GDM1 (cell line): ENCODE data around the gene PLA2G12A.

Experiments
- DNase-seq: peaks from one replicate; lab custom pipeline; 2025; lab: John Stamatoyannopoulos, UW

PLA2G12A gene

GRCh38 chr4:109729117-109729717 lies 653 bp downstream of the PLA2G12A start:
- no peak for DNase-seq

DNA sequence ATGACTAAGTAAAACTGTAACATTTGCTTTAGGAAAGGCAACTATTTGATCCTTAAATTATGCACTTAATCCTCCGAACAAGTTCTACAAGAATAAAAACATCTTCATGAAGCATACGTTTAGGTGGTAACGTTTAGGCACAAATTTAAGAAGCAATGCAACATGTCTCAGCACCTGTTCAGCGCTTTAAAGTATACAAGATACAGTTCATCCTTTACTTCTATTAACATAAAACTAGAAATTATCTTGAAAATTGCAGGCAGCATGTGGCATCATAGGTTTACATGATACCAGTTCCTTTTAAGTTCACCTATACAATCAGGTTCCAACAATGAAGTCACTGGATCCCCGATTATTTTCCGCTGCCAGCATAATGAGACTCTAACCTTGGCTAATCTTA lies 1.5 kb downstream of the PLA2G12A start:
- no peak for DNase-seq

- no peak for DNase-seq
These were observed 6.8 kb downstream of the PLA2G12A start for GRCh38 chr4:109723110-109723509.

DNA sequence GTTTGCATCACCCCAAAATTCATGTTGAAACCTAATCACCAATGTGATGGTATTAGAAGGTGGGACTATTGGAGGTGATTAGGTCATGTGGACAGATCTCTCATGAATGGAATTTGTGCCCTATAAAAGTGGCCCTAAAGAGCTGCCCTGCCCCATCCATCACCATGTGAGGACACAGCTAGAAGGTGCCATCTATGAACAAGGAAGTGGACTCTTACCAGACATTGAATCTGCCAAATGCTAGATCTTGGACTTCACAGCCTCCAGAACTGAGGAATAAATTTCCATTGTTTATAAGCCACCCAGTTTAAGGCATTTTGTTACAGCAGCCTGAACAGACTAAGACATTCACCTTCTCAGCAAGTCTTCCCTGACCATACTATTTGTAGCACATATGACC lies 7.5 kb downstream of the PLA2G12A start:
- DNase-seq, result no peak

DNA sequence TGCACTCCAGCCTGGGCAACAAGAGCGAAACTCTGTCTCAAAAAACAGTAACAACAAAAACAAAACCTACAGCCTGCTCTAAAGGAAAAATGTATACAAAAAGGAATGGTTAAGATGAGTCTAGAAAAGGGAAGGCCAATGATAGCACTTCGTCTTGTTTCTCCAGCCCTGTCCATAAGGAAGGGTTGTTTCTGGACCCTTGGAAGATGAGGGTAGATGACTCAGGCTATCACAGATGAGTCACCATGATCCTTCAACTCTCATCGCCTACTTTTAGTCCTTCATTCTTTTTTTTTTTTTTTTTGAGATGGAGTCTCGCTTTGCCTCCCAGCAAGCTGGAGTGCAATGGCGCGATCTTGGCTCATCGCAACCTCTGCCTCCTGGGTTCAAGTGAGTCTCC lies 8.8 kb downstream of the PLA2G12A start:
- DNase-seq, result no peak

- no peak for DNase-seq
These were observed 10.3 kb downstream of the PLA2G12A start for GRCh38 chr4:109719604-109720003.

DNA sequence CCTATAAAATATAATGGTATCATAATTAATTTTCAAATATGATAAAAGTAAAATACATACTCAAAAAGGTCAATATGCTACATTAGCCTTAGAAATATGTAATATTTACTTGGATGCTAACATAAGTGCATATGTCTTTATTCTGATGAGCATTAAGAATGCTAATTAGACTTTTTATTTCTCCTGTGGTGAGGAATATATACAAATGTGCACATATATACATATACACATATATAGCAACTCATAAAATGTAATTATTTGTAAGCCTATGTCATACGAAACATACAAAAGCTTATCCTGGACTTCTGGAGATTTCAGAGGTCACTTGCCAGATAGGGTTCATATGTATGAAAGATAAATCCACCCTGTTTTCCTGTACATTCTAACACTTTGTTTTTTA lies 11.1 kb downstream of the PLA2G12A start:
- DNase-seq, result no peak

DNA sequence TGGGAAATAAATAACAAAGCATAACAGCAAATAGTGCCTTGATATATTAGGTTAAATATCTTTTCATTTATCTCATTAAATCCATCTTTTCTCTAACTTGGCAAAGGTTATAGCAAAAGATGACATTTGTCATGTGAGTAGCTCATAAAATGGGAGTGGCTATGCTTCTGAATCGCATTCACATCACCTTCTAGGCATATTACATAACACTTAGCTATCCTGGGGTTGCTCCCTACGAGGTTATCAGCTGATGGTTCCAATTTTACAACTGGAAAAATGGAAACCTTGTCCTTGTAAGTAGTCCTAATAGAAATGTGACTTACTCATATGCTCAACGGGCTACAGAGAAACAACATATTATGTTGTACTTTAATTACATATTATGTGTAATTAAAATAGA lies 16.4 kb downstream of the PLA2G12A start:
- DNase-seq, result no peak

- DNase-seq, result no peak
These were observed 20.9 kb downstream of the PLA2G12A start for GRCh38 chr4:109708990-109709389.

- DNase-seq, result no peak
These were observed 21.4 kb downstream of the PLA2G12A start for GRCh38 chr4:109708435-109708834.

GRCh38 chr4:109703664-109704361 lies 26.1 kb downstream of the PLA2G12A start:
- no peak for DNase-seq

- peak; percentile 79 for DNase-seq
These were observed 26.8 kb downstream of the PLA2G12A start, which contains the start of gene CASP6 for GRCh38 chr4:109702950-109703663. TSS of gene CASP6 (minus strand) at chr4:109703445. CDS start at chr4:109703395, 50 bp downstream.

GRCh38 chr4:109701566-109702410 lies 28.1 kb downstream of the PLA2G12A start:
- DNase-seq, result no peak

- no peak for DNase-seq
These were observed 30.2 kb downstream of the PLA2G12A start for GRCh38 chr4:109699553-109700225.

- DNase-seq, result no peak
These were observed 31.2 kb downstream of the PLA2G12A start for GRCh38 chr4:109698656-109699055.

- no peak for DNase-seq
These were observed 38.4 kb downstream of the PLA2G12A start for GRCh38 chr4:109691411-109691920.

- DNase-seq, result no peak
These were observed 39.0 kb downstream of the PLA2G12A start for GRCh38 chr4:109690690-109691410.

DNA sequence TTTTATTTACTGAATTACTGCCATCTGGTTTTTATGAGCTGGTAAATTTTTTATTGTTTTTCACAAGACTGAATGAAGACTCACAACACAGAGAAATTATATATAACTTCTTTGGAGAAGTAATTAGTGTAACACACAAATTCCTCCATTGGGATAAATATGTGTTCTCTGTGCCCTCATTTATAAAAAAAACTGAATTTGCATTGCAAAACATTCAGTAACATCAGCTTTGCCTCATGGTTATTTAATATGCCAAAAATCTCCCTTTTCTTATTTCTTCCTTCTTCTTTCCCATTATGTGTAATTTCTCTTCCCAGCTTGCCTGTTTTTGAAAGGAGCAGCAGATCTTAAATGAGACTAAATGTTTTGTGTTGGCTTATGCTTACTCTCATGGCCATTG lies 45.1 kb downstream of the PLA2G12A start:
- DNase-seq, result no peak

DNA sequence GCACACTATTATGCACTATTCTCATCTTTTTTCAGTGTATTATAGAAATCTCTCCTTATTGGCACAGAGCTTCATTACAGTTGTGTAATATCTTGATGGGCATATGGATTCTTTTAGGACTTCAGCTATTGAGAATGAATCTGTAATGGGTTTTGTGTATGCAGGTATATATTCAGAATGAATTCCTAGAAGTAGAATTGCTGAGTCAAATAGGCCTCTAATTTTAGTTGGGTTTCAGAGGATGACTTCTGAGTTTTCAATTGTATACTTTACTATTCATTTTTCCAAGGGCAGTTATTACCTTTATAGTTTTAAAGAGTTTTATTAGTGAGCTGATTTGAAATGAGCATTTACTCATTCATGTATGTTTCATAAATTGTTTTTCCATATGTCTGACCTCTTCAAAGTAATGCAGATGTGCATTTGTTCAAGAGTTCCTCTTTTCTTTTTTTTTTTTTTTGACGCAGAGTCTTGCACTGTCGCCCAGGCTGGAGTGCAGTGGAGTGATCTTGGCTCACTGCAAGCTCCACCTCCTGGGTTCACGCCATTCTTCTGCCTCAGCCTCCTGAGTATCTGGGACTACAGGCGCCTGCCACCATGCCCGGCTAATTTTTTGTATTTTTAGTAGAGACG lies 46.1 kb downstream of the PLA2G12A start:
- DNase-seq, result no peak

- DNase-seq, result no peak
These were observed 47.0 kb downstream of the PLA2G12A start for GRCh38 chr4:109682875-109683274.
